ENCODE results near the gene KLK1. TPM values are rescaled to one million over a fixed set of nuclear protein-coding genes. Genes with fewer than 3 reads are reported as not detected.

The KLK1 gene
- total RNA-seq, 2 experiments from 2014 or later: 0.65 to 0.83 TPM

GRCh38 chr19:50794074-50794875, 29.3 kb downstream of the KLK1 start:
- CTCF ChIA-PET: interaction anchor here (0.9 to 1.6 kb wide), 3 partner anchors 10 to 127 kb away, joined by 3 to 13 read pairs (median 3); no protein-coding TSS in a partner anchor

GRCh38 chr19:50793558-50794065, 30.0 kb downstream of the KLK1 start:
- POLR2A ChIA-PET: interaction anchor here (1.1 to 9.4 kb wide), 4 partner anchors 9 to 127 kb away, joined by 3 to 99 read pairs (median 14); no protein-coding TSS in a partner anchor
- no peaks in the 10 kb centered on the region for H3K27me3 Mint-ChIP-seq

More at GRCh38 chr19:50794074-50794875, 29.3 kb downstream of the KLK1 start:
- POLR2A ChIA-PET: interaction anchor here (0.7 to 9.4 kb wide), 11 partner anchors 8 to 128 kb away, joined by 3 to 99 read pairs (median 3); no protein-coding TSS in a partner anchor
- peak overlapping the region; percentile 64 for H3K27ac Mint-ChIP-seq
- peak; percentile 62 for DNase-seq
- H3K36me3 Mint-ChIP-seq (ENCODE audit: low read depth): peaks cover 29% of the 10 kb centered on the region
- no peaks in the 10 kb centered on the region for H3K27me3 Mint-ChIP-seq
- peak; percentile 21 for ATAC-seq
- H3K4me3 Mint-ChIP-seq: no peak overlapping the region
- no peaks in the 10 kb centered on the region for H3K9me3 Mint-ChIP-seq
- TF ChIP-seq CTCF (IDR thresholded peaks at IDR 0.05): peak; percentile 10
- intact Hi-C loops (cut with micrococcal nuclease): no loop called here
- H3K4me1 Mint-ChIP-seq (ENCODE audit: low read depth): peaks cover 9% of the 10 kb centered on the region

GRCh38 chr19:50792272-50793250, 31.0 kb downstream of the KLK1 start:
- intact Hi-C loops (cut with micrococcal nuclease): no loop called here
- CTCF ChIA-PET: interaction anchor here (0.7 to 3.1 kb wide), 6 partner anchors 9 to 254 kb away, joined by 3 to 10 read pairs (median 3); no protein-coding TSS in a partner anchor
- no peak for TF ChIP-seq CTCF (IDR thresholded peaks at IDR 0.05)
- DNase-seq: no peak
- Mint-ChIP-seq H3K9me3 (no peaks in the 10 kb centered on the region), H3K27ac (no peak overlapping the region), H3K4me1 (ENCODE audit: low read depth) (peaks cover 9% of the 10 kb centered on the region), H3K36me3 (ENCODE audit: low read depth) (peaks cover 17% of the 10 kb centered on the region), H3K27me3 (no peaks in the 10 kb centered on the region), H3K4me3 (no peak overlapping the region)
- ATAC-seq: no peak
- POLR2A ChIA-PET: interaction anchor here (0.6 to 9.4 kb wide), 4 partner anchors 10 to 60 kb away, joined by 3 to 99 read pairs (median 4); no protein-coding TSS in a partner anchor

More at GRCh38 chr19:50793558-50794065, 30.0 kb downstream of the KLK1 start:
- DNase-seq: no peak
- no peak for ATAC-seq
- Mint-ChIP-seq H3K27ac (no peak overlapping the region), H3K4me3 (no peak overlapping the region), H3K4me1 (ENCODE audit: low read depth) (peaks cover 9% of the 10 kb centered on the region), H3K9me3 (no peaks in the 10 kb centered on the region), H3K36me3 (ENCODE audit: low read depth) (peaks cover 25% of the 10 kb centered on the region)
- CTCF ChIA-PET: interaction anchor here (0.8 to 1.1 kb wide), 2 partner anchors 10 to 237 kb away, joined by 3 read pairs; no protein-coding TSS in a partner anchor
- TF ChIP-seq CTCF (IDR thresholded peaks at IDR 0.05): no peak
- intact Hi-C loops (cut with micrococcal nuclease): no loop called here

GRCh38 chr19:50791594-50792271, 31.9 kb downstream of the KLK1 start:
- CTCF ChIA-PET: interaction anchor here (0.9 to 3.1 kb wide), 3 partner anchors 13 to 253 kb away, joined by 3 to 10 read pairs (median 3); no protein-coding TSS in a partner anchor
- H3K36me3 Mint-ChIP-seq (ENCODE audit: low read depth): peaks cover 10% of the 10 kb centered on the region
- no peak overlapping the region for H3K4me3 Mint-ChIP-seq
- H3K9me3 Mint-ChIP-seq: no peaks in the 10 kb centered on the region
- intact Hi-C loops (cut with micrococcal nuclease): no loop called here
- POLR2A ChIA-PET: interaction anchor here (9.4 kb wide), 1 partner anchor 11 kb away, joined by 99 read pairs; no protein-coding TSS in a partner anchor
- no peak overlapping the region for H3K27ac Mint-ChIP-seq
- no peak for DNase-seq
- no peak for TF ChIP-seq CTCF (IDR thresholded peaks at IDR 0.05)
- no peak for ATAC-seq
- H3K27me3 Mint-ChIP-seq: no peaks in the 10 kb centered on the region
- H3K4me1 Mint-ChIP-seq (ENCODE audit: low read depth): peaks cover 8% of the 10 kb centered on the region
